Body of pancreas (tissue), 4 donors: ENCODE results near the gene PTPRN2. TPM values are rescaled to one million over a fixed set of nuclear protein-coding genes. Genes with fewer than 3 reads are reported as not detected.

Experiments used
- ATAC-seq: fragments of 150-250 bp; one replicate; pipeline ENCODE4 v1.9.1; 2016
- DNase-seq, 4 donors: peaks; one replicate each; pipeline ENCODE4 v3.0.0-alpha.2; 2019
- H3K27ac ChIP-seq, 4 donors: fragments of 200-600 bp; sonication (generic); 1 replicate in 3 of 4; 2 replicates in 1 of 4; pipeline versions ENCODE4 v1.5.1 to v1.6.1; 2016 to 2019; ENCODE audit warnings: mild to moderate bottlenecking in 1 of 4, mixed read lengths in 1 of 4, moderate library complexity in 1 of 4
- H3K27me3 ChIP-seq, 2 donors: fragments of 200-600 bp; sonication (generic); one replicate each; pipeline ENCODE4 v1.6.0; 2016; ENCODE audit warnings: mild to moderate bottlenecking in 1 of 2
- H3K36me3 ChIP-seq, 2 donors: fragments of 200-600 bp; sonication (generic); replicated peaks in 1 of 2; 2 replicates each; pipeline ENCODE4 v1.5.1; 2016; ENCODE audit warnings: low read depth in 2 of 2; ENCODE audit not compliant: insufficient read depth in 1 of 2
- H3K4me1 ChIP-seq: fragments of 200-600 bp; sonication (generic); one replicate; pipeline ENCODE4 v1.6.0; 2016
- H3K4me3 ChIP-seq, 2 donors: fragments of 200-600 bp; sonication (generic); 1 replicate in 1 of 2; 2 replicates in 1 of 2; pipeline ENCODE4 v1.5.1; 2016 to 2019
- H3K9me3 ChIP-seq, 3 donors: fragments of 200-600 bp; sonication (generic); 1 replicate in 2 of 3; 2 replicates in 1 of 3; pipeline ENCODE4 v1.5.1; 2016
- CTCF ChIP-seq, 7 experiments: fragments of 450-650 bp in 4 of 7; fragments of 200-600 bp in 3 of 7; sonication (generic) in 3 of 7; IDR thresholded peaks; one replicate each; pipeline ENCODE4 v1.5.1; 2016 to 2019; ENCODE audit warnings: antibody characterized with exemption in 7 of 7
- POLR2A ChIP-seq, 3 donors: fragments of 450-650 bp; IDR thresholded peaks; one replicate each; pipeline ENCODE4 v1.6.1; 2016; ENCODE audit warnings: antibody characterized with exemption in 3 of 3, mild to moderate bottlenecking in 2 of 3
- WGBS, 2 donors: methylation state at CpG; one replicate each; pipeline ENCODE4 v1.1.5; 2017; 5-methylcytosine and 5-hydroxymethylcytosine counted together
- intact Hi-C: fragments of 100-400 bp; cut with DNase I; formaldehyde crosslinking; loops from one replicate; pipeline ENCODE4 v1.15.1; 2023
- total RNA-seq, 2 donors: library from RNA; depleted of rRNA; stranded (reverse); fragments of >200 nt; gene quantifications; one replicate each; pipeline ENCODE4 v1.1.0, GENCODE V29; 2016

Gene PTPRN2
- total RNA-seq, 2 donors from 2014 or later: 31.6 to 76.1 TPM

GRCh38 chr7:157943561-157943960 lies 644.1 kb downstream of the PTPRN2 start:
- H3K4me3 ChIP-seq: no peak overlapping the region
- H3K27ac ChIP-seq: no peak overlapping the region
- ATAC-seq (no peak), DNase-seq (no peak)
- no peaks in the 10 kb centered on the region for H3K27me3 ChIP-seq
- H3K4me1 ChIP-seq: no peaks in the 10 kb centered on the region
- intact Hi-C loops: no loop called here
- WGBS, 2 donors: 85 to 96% methylated on average over 5 to 6 of the region's 6 CpGs
- peaks cover 0 to 12% (median 0%) of the 10 kb centered on the region in 3 donors for H3K9me3 ChIP-seq
- TF ChIP-seq POLR2A (IDR thresholded peaks at IDR 0.05) (no peak), CTCF (IDR thresholded peaks at IDR 0.05) (no peak)
- no peaks in the 10 kb centered on the region for H3K36me3 ChIP-seq

GRCh38 chr7:157941210-157941609 lies 646.4 kb downstream of the PTPRN2 start:
- H3K9me3 ChIP-seq: no peaks in the 10 kb centered on the region
- ATAC-seq (no peak), DNase-seq (no peak)
- WGBS, 2 donors: 90 to 92% methylated on average over 3 to 4 of the region's 4 CpGs
- no peaks in the 10 kb centered on the region for H3K4me1 ChIP-seq
- H3K36me3 ChIP-seq: no peaks in the 10 kb centered on the region
- no peak overlapping the region for H3K4me3 ChIP-seq
- H3K27ac ChIP-seq: no peak overlapping the region
- TF ChIP-seq POLR2A (IDR thresholded peaks at IDR 0.05) (no peak), CTCF (IDR thresholded peaks at IDR 0.05) (no peak)
- intact Hi-C loops: no loop called here
- H3K27me3 ChIP-seq: no peaks in the 10 kb centered on the region

GRCh38 chr7:157940497-157940896 lies 647.1 kb downstream of the PTPRN2 start:
- H3K36me3 ChIP-seq: no peaks in the 10 kb centered on the region
- H3K4me1 ChIP-seq: no peaks in the 10 kb centered on the region
- no peak for TF ChIP-seq POLR2A (IDR thresholded peaks at IDR 0.05)
- TF ChIP-seq CTCF (IDR thresholded peaks at IDR 0.05): no peak
- H3K9me3 ChIP-seq: no peaks in the 10 kb centered on the region
- ATAC-seq (no peak), DNase-seq (no peak)
- no peak overlapping the region for H3K4me3 ChIP-seq
- intact Hi-C loops: no loop called here
- no peak overlapping the region for H3K27ac ChIP-seq
- no peaks in the 10 kb centered on the region for H3K27me3 ChIP-seq
- WGBS, 2 donors: 85 to 88% methylated on average over 6 of the region's 7 CpGs

- ATAC-seq (no peak), DNase-seq (no peak)
- no peaks in the 10 kb centered on the region for H3K36me3 ChIP-seq
- no peaks in the 10 kb centered on the region for H3K9me3 ChIP-seq
- TF ChIP-seq POLR2A (IDR thresholded peaks at IDR 0.05): no peak
- TF ChIP-seq CTCF (IDR thresholded peaks at IDR 0.05): no peak
- intact Hi-C loops: no loop called here
- no peak overlapping the region for H3K27ac ChIP-seq
- no peak overlapping the region for H3K4me3 ChIP-seq
- H3K27me3 ChIP-seq: no peaks in the 10 kb centered on the region
- WGBS, 2 donors: 77 to 80% methylated on average over 4 of the region's 4 CpGs
- no peaks in the 10 kb centered on the region for H3K4me1 ChIP-seq
Observed at GRCh38 chr7:157938211-157938610, 649.4 kb downstream of the PTPRN2 start.

GRCh38 chr7:157937406-157937805 lies 650.2 kb downstream of the PTPRN2 start:
- no peaks in the 10 kb centered on the region for H3K36me3 ChIP-seq
- H3K27me3 ChIP-seq: no peaks in the 10 kb centered on the region
- intact Hi-C loops: no loop called here
- H3K4me3 ChIP-seq: no peak overlapping the region
- no peaks in the 10 kb centered on the region for H3K9me3 ChIP-seq
- WGBS, 2 donors: 90 to 91% methylated on average over 13 to 16 of the region's 16 CpGs
- H3K4me1 ChIP-seq: no peaks in the 10 kb centered on the region
- no peak for DNase-seq
- no peak for ATAC-seq
- no peak for TF ChIP-seq CTCF (IDR thresholded peaks at IDR 0.05)
- TF ChIP-seq POLR2A (IDR thresholded peaks at IDR 0.05): no peak
- H3K27ac ChIP-seq: no peak overlapping the region
